GM21360 (cell line): Measurements from ENCODE around the gene TSPOAP1.

Source experiments
- ATAC-seq: cut with Tn5 transposase; IDR thresholded peaks from one replicate; pipeline ENCODE4 v1.9.1; 2021; ENCODE audit warnings: mild to moderate bottlenecking, moderate library complexity; ENCODE audit not compliant: unreplicated experiment

TSPOAP1 gene

GRCh38 chr17:58280480-58281217, 47.9 kb downstream of the TSPOAP1 start, which contains the start of gene MPO:
Gene MPO (minus strand): TSS chr17:58280935. CDS start chr17:58280758, 177 bp downstream.
- no peak for ATAC-seq

DNA sequence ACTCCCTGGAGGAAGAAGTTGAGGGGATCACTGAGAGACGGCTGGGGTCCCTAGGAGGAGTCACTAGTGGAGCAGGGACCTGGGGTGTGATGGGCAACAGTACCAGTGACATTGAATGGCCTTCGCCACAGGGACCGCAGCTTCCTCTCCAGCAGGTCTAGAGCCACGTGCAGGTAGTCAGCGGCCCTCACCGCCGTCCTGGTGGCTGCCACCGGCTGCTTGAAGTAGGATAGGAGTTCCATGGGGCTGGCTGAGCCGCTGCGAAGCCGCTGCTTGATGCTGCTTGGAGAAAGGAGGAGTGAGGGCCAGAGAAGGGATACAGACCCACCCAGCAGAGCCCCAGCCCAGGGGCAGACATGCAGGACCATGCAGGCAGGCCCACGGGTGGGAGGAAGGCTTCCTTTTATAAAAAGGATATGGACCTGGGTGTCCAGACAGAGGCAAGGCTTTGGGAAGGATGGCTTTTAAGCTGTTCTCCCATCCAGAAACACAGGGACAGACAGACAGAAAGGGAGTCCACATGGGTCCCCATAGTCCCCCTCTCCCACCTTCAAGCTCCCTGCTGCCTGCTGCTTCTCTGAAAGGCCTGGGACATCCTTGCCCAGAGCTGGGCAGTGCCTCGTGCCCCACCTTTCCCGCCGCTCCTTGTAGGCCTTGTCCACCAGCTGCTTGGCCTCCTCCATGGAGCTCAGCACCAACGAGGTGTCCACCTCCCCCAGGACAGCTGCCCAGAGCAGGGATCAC, 48.7 kb downstream of the TSPOAP1 start:
- no peak for ATAC-seq

DNA sequence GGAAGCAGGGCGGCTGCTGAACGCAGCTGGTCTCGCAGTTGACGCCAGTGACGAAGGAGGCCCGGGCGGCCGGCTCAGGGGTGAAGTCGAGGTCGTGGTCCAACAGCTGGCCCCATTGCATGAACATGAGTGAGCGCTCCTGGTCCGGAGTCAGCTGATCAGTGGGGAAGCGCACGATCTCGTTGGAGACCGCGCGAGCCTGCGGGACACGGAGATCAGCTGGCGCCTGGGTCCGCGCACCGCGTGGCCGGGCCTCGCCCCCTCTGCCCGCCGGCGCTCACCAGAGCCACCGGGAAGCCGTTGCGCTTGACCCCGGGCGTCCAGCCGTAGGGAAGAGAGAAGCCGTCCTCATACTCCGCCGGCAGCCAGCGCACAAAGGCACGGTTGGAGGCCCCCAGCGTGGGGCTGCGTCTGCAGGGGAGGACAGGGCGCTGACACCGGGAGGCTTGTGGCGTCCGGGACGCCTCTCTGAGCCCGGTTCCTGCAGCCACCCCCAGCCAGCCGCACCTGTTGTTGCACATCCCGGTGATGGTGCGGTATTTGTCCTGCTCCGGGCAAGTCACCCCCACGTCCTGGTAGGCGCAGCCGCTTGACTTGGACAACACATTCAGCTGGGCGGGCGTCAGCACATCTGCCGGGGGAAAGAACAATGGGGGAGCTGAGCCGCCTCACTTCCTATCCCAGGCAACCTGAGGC, 49.4 kb downstream of the TSPOAP1 start:
- no peak for ATAC-seq

- no peak for ATAC-seq
Observed at GRCh38 chr17:58278661-58279015, 50.0 kb downstream of the TSPOAP1 start.

DNA sequence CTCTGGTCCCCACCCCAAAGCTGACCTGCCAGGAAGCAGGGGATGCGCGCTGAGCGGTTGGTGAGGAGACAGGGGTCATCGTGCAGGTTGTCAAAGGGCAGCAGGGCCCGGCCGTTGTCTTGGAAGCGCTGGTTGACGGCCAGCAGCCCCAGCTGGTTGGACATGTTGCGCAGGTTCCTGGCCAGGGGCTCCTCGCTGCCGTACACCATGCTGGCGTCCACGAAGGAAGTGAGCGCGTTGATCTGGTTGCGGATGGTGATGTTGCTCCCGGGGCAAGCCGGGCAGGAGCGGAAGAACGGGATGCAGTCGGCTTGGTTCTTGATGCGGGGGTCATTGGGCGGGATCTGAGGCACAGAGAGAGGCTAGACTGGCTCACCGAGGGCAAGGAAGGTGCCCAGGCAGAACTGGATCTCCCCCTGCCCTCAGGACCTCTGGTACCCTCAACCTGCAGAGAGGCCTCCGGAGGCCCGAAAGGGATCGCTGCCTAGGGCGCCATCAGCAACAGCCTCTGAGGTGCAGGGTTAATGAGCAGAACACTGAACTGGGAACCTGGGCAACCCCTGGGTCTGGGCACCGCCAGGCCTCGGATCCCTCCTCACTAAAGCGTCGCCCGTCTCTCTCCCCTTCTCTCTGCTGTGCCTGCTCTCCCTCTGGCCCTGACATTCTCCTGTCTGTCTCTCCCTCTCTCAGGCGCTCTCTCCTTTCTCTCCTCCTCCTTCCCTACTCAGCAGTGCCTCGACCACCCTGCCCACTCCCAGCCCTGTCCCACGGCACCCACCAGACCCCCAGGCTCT, 50.6 kb downstream of the TSPOAP1 start:
- no peak for ATAC-seq

GRCh38 chr17:58277107-58277801, 51.3 kb downstream of the TSPOAP1 start:
- no peak for ATAC-seq

DNA sequence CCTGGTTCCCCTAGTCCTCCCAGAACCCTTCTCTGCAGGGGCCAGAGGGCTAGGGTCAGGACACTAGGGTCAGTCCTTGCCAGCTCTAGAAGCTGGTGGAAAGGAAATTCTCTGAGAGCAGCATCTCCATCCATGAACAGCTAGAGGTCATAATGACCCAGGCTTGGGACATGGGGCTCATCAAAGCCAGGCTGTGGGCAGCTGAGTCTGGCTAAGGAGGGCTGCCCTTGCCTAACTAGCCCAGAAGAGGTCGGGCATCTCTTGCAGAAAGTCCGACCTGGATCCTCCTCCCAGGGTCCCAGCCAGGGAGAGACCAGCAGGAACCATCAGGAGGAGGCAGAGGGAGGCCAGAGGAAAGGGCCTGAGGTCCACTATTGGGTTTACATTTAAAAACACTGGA, 52.2 kb downstream of the TSPOAP1 start:
- no peak for ATAC-seq

- ATAC-seq, result no peak
Observed at GRCh38 chr17:58275417-58275816, 53.2 kb downstream of the TSPOAP1 start.

DNA sequence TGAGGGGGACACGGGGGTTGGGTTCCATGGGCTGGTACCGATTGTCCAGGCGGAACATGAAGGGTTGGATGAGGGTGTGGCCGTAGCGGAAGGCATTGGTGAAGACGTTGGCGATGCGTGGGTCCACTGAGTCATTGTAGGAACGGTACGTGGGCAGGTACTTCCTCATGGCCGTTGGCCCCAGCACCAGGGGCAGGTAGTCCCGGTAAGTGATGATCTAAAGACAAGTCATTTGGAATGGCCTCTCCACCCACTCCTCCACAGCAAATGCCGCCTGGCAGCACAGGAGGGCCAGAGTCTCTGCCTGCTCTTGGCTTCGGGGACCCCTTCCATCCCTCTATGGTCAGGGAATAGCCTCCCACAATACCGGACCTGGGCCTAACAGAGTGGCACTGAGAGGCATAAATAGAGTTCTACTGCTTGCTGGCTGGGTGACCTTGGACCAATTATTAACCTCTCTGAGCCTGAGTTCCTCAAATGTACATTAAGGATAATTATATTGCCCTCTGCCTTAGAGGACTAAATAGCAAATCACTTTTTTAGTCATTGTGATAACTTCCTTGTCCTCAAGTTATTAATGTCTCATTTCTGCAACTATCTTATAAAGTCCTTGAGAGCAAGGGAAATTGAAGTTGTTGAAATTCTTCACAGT, 55.0 kb downstream of the TSPOAP1 start:
- no peak for ATAC-seq

GRCh38 chr17:58272367-58273280, 56.0 kb downstream of the TSPOAP1 start:
- no peak for ATAC-seq

GRCh38 chr17:58271216-58271931, 57.2 kb downstream of the TSPOAP1 start:
- no peak for ATAC-seq

- ATAC-seq, result no peak
Observed at GRCh38 chr17:58270476-58271215, 57.9 kb downstream of the TSPOAP1 start.

- no peak for ATAC-seq
Observed at GRCh38 chr17:58269557-58270291, 58.9 kb downstream of the TSPOAP1 start.

DNA sequence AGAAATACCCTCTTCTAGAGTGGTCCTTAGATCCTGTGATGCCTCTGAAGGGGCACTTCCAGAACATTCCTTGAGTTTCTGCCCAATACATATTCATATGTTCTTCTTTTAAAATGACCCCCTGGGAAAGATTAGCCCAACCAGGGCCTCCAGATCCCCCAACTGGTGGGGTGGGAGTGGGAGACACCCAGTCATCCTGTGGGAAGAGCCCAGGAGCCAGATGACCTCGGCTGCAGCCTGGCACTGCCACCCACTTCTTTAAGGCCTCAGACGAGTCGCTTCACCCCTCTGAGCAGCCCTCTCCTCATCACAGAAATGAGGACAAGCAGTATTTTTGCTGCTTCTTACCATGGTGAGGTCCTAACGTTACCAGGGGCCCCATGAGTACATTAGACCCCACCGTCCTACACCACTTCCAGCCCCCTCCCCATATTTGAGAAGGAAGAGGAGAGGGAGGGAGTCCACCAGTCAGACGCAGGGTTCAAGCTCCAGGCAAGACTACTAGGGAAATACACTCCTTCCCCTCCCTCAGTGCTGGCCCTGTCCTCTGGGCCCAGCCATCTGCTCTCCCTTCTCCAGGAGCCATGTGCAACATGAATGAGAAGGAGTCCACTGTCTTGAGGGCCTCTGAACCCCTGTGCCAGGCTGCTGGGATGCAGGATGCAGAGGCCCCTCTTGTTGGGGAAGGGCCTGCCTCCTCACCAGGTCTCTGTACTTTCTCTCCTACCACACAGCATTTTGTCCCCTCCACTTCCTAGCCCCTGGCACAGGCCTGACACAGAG, 59.6 kb downstream of the TSPOAP1 start:
- ATAC-seq, result no peak

GRCh38 chr17:58268326-58268725, 60.3 kb downstream of the TSPOAP1 start:
- ATAC-seq, result no peak
